PC-9 (cell line): ENCODE measurements around the gene EBF4. TPM values are rescaled to one million over a fixed set of nuclear protein-coding genes. Genes with fewer than 3 reads are reported as not detected.

Source experiments
- BruUV-seq: library from RNA; stranded (reverse); fragments of 400-500 nt; replicated peaks from 2 replicates; lab custom pipeline; 2021; lab: Mats Ljungman, UMichigan
- CTCF ChIA-PET: fragments of 300-600 bp; sonication (Branson Sonifier 250); formaldehyde crosslinking; loops from one replicate; lab custom pipeline; 2022; ENCODE audit warnings: antibody characterized with exemption; lab: Charles Lee
- POLR2A ChIA-PET: fragments of 300-600 bp; sonication (Branson Sonifier 250); formaldehyde crosslinking; loops from one replicate; lab custom pipeline; 2022; ENCODE audit warnings: antibody characterized with exemption; ENCODE audit not compliant: unreplicated experiment; lab: Charles Lee
- DNase-seq, 2 experiments: peaks; one replicate each; pipeline versions ENCODE4 v3.0.0 to v3.0.0-alpha.2; 2015 to 2022; ENCODE audit warnings: mixed read lengths in 1 of 2
- H2AFZ ChIP-seq: fragments of 200-600 bp; sonication (generic); 2 replicates; pipeline ENCODE4 v1.8.1; 2017; ENCODE audit warnings: antibody characterized with exemption
- H3F3A ChIP-seq: fragments of 200-600 bp; sonication (generic); 2 replicates; pipeline ENCODE4 v1.8.1; 2017; ENCODE audit warnings: antibody characterized with exemption, mild to moderate bottlenecking, low read depth; ENCODE audit not compliant: insufficient read depth
- H3K27ac ChIP-seq: fragments of 200-600 bp; sonication (generic); 2 replicates; pipeline ENCODE4 v1.6.1; 2016; ENCODE audit warnings: mixed run types
- H3K27me3 ChIP-seq: fragments of 200-600 bp; sonication (generic); 2 replicates; pipeline ENCODE4 v1.6.1; 2016; ENCODE audit warnings: low read depth, mixed run types; ENCODE audit not compliant: insufficient read depth
- H3K36me3 ChIP-seq: fragments of 200-600 bp; sonication (generic); 2 replicates; pipeline ENCODE4 v1.6.1; 2016; ENCODE audit warnings: low read depth, mixed run types
- H3K4me1 ChIP-seq: fragments of 200-600 bp; sonication (generic); replicated peaks from 2 replicates; pipeline ENCODE4 v1.6.1; 2016; ENCODE audit warnings: mixed run types; ENCODE audit not compliant: insufficient read depth
- H3K4me2 ChIP-seq: fragments of 200-600 bp; sonication (generic); 2 replicates; pipeline ENCODE4 v1.6.1; 2017; ENCODE audit warnings: mixed run types
- H3K4me3 ChIP-seq: fragments of 200-600 bp; sonication (generic); 2 replicates; pipeline ENCODE4 v1.6.1; 2016; ENCODE audit warnings: mixed run types
- H3K79me2 ChIP-seq: fragments of 200-600 bp; sonication (generic); 2 replicates; pipeline ENCODE4 v1.6.1; 2017; ENCODE audit warnings: low read depth, mixed run types
- H3K9me2 ChIP-seq: fragments of 200-600 bp; sonication (generic); 2 replicates; pipeline ENCODE4 v1.8.1; 2017; ENCODE audit warnings: mild to moderate bottlenecking; ENCODE audit not compliant: insufficient read depth
- H3K9me3 ChIP-seq: fragments of 200-600 bp; sonication (generic); 2 replicates; pipeline ENCODE4 v1.8.1; 2016; ENCODE audit warnings: low read depth; ENCODE audit not compliant: insufficient read depth
- H4K20me1 ChIP-seq: fragments of 200-600 bp; sonication (generic); 2 replicates; pipeline ENCODE4 v1.8.1; 2017; ENCODE audit not compliant: insufficient read depth
- EZH2 ChIP-seq: fragments of 200-600 bp; sonication (generic); IDR thresholded peaks from 2 replicates; pipeline ENCODE4 v1.8.0; 2017; ENCODE audit warnings: antibody characterized with exemption, low read depth
- intact Hi-C: fragments of 100-400 bp; cut with micrococcal nuclease; formaldehyde crosslinking; loops from one replicate; pipeline ENCODE4 v1.10.0; 2022; ENCODE audit not compliant: unreplicated experiment
- total RNA-seq: library from RNA; stranded (reverse); gene quantifications from 2 replicates; pipeline ENCODE4 v1.2.3, GENCODE V29; 2021
- TF ChIP-seq, protein P1 (sequence below): fragments of 200-600 bp; sonication (generic); conservative IDR thresholded peaks from 2 replicates; pipeline ENCODE4 v1.6.1; 2017; ENCODE audit warnings: mixed run types, antibody characterized with exemption, mild to moderate bottlenecking, moderate library complexity

Gene EBF4
- total RNA-seq, 1 experiment from 2014 or later, result 5.1 TPM

DNA sequence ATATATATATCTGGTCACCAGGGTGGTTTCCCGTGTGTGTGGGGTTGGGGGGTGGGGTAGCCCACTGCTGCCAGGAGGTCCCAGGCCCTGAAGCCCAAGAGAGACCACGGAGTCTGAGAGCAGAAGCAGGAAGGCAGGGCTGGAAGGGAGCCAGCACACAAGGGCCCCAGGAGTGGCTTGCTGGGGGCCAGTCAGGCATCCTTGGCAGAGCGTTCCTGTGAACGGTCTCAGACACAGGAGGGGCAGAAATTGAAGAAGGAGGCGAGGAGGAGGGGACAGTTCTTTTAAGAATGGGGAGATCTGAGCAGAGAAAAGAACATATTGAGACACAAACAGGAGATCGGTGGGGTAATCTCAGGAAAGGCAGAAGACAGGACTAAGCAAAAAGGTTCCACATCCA, 1.9 kb upstream of the EBF4 start:
- no peaks in the 10 kb centered on the region for H3K79me2 ChIP-seq
- no peak overlapping the region for H3K4me2 ChIP-seq
- intact Hi-C loops, result loop anchor here (10.0 kb wide), 1 partner anchor 624 kb away; no protein-coding TSS in a partner anchor
- H3K4me1 ChIP-seq, result no peaks in the 10 kb centered on the region
- POLR2A ChIA-PET, result interaction anchor here (0.8 kb wide), 1 partner anchor 376 kb away, joined by 7 read pairs; no protein-coding TSS in a partner anchor
- H3K36me3 ChIP-seq, result no peaks in the 10 kb centered on the region
- H3K4me3 ChIP-seq, result no peak overlapping the region
- CTCF ChIA-PET, result interaction anchor here (0.5 kb wide), 1 partner anchor 130 kb away, joined by 4 read pairs; no protein-coding TSS in a partner anchor
- no peaks in the 10 kb centered on the region for H3K9me2 ChIP-seq
- peaks cover 77% of the 10 kb centered on the region for H3K27me3 ChIP-seq
- DNase-seq, result no peak
- H3K27ac ChIP-seq, result no peak overlapping the region
- H3F3A ChIP-seq, result no peaks in the 10 kb centered on the region
- H2AFZ ChIP-seq, result no peak overlapping the region
- H4K20me1 ChIP-seq, result no peaks in the 10 kb centered on the region
- H3K9me3 ChIP-seq, result no peaks in the 10 kb centered on the region
- no TSS peak for BruUV-seq
- TF ChIP-seq, protein P1, sequence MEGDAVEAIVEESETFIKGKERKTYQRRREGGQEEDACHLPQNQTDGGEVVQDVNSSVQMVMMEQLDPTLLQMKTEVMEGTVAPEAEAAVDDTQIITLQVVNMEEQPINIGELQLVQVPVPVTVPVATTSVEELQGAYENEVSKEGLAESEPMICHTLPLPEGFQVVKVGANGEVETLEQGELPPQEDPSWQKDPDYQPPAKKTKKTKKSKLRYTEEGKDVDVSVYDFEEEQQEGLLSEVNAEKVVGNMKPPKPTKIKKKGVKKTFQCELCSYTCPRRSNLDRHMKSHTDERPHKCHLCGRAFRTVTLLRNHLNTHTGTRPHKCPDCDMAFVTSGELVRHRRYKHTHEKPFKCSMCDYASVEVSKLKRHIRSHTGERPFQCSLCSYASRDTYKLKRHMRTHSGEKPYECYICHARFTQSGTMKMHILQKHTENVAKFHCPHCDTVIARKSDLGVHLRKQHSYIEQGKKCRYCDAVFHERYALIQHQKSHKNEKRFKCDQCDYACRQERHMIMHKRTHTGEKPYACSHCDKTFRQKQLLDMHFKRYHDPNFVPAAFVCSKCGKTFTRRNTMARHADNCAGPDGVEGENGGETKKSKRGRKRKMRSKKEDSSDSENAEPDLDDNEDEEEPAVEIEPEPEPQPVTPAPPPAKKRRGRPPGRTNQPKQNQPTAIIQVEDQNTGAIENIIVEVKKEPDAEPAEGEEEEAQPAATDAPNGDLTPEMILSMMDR, result no peak
- TF ChIP-seq EZH2, result no peak

DNA sequence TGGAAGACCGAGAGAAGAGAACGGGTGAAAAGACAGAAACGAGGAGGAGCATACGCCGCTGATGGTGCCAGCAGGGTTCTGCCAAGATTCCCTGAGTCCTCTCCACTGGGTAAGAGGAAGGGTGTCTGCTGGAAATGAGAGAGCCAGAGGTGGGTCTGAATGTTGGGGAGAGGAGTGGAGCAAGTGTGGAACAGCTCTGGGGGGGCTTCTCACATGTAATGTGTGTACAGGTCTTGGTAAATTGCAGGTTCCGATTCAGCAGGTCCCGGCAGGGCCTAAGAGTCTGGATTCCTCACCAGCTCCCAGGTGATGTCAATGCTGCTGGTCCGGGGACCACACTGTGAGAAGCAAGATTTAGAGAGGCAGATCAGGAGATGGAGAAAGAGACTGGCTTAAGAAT, 1.5 kb upstream of the EBF4 start:
- Histone ChIP-seq H3K9me2 (no peaks in the 10 kb centered on the region), H3F3A (no peaks in the 10 kb centered on the region), H3K79me2 (no peaks in the 10 kb centered on the region), H3K27me3 (peaks cover 77% of the 10 kb centered on the region), H3K9me3 (no peaks in the 10 kb centered on the region), H3K4me2 (no peak overlapping the region), H4K20me1 (no peaks in the 10 kb centered on the region), H3K27ac (no peak overlapping the region), H3K4me3 (no peak overlapping the region), H2AFZ (no peak overlapping the region), H3K36me3 (no peaks in the 10 kb centered on the region), H3K4me1 (no peaks in the 10 kb centered on the region)
- TF ChIP-seq, protein P1, result no peak
- no peak for TF ChIP-seq EZH2
- BruUV-seq, result no TSS peak
- ChIA-PET POLR2A (interaction anchor here (0.8 kb wide), 1 partner anchor 376 kb away, joined by 7 read pairs; no protein-coding TSS in a partner anchor), CTCF (interaction anchor here (0.5 kb wide), 1 partner anchor 131 kb away, joined by 4 read pairs; no protein-coding TSS in a partner anchor)
- intact Hi-C loops, result loop anchor here (10.0 kb wide), 1 partner anchor 624 kb away; no protein-coding TSS in a partner anchor
- DNase-seq, result no peak

DNA sequence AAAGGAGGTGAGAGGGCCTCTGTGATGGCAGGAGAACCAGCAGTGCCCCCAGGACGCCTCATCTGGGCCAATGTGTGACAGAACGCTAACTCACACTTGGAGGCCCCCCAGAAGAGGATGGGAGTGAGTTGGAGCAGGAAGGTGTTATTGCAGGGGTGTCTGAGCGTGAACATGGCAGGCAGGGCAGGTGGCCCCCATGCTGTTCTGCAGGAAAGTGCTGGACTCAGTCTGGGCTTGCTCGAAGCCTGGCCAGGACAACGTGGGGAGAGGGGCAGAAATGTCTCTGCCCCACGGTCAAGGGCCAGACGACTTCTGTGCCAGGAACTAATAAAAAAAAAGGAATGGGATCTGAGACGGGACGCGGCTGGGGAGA, 931 bp upstream of the EBF4 start:
- BruUV-seq, result no TSS peak
- no peaks in the 10 kb centered on the region for H3K79me2 ChIP-seq
- no peaks in the 10 kb centered on the region for H3K4me1 ChIP-seq
- no peaks in the 10 kb centered on the region for H3K9me3 ChIP-seq
- no peak overlapping the region for H3K4me2 ChIP-seq
- no peaks in the 10 kb centered on the region for H4K20me1 ChIP-seq
- intact Hi-C loops, result loop anchor here (10.0 kb wide), 1 partner anchor 623 kb away; no protein-coding TSS in a partner anchor
- DNase-seq, result no peak
- peaks cover 71% of the 10 kb centered on the region for H3K27me3 ChIP-seq
- no peak overlapping the region for H3K4me3 ChIP-seq
- H3K36me3 ChIP-seq, result no peaks in the 10 kb centered on the region
- no peak overlapping the region for H3K27ac ChIP-seq
- POLR2A ChIA-PET, result interaction anchor here (0.8 kb wide), 1 partner anchor 376 kb away, joined by 7 read pairs; no protein-coding TSS in a partner anchor
- no peaks in the 10 kb centered on the region for H3K9me2 ChIP-seq
- H3F3A ChIP-seq, result no peaks in the 10 kb centered on the region
- TF ChIP-seq, protein P1, result no peak
- TF ChIP-seq EZH2, result no peak
- H2AFZ ChIP-seq, result no peak overlapping the region
- CTCF ChIA-PET, result no interaction called here
